Activated T-helper 2 cell treated with anti-CD3 and anti-CD28 coated beads, Interferon-gamma antibody, Interleukin-2, Interleukin-4, amounts not matched to agents 10 μg/mL and 5 μg/mL and 100 μg/mL, durations not matched to agents 14 hours and 24 hours and 36 hours (primary cell): ENCODE data around the gene AP1G2. TPM values are rescaled to one million over a fixed set of nuclear protein-coding genes. Genes with fewer than 3 reads are reported as not detected.
"Not testable (repeated sequence)": the region's sequence is repeated elsewhere in the genome, so short reads cannot be mapped to it uniquely, and the experiment has no call there.

ENCODE experiments used
- DNase-seq: peaks from one replicate; pipeline ENCODE4 v3.0.0; 2021; ENCODE audit warnings: low spot score
- H3K27ac Mint-ChIP-seq: one replicate; pipeline ENCODE4 v1.8.0; 2021; ENCODE audit warnings: mixed read lengths
- H3K27me3 Mint-ChIP-seq: one replicate; pipeline ENCODE4 v1.8.0; 2021; ENCODE audit warnings: low read depth, mixed read lengths
- H3K36me3 Mint-ChIP-seq: one replicate; pipeline ENCODE4 v1.8.0; 2021; ENCODE audit warnings: low read depth, mixed read lengths
- H3K4me1 Mint-ChIP-seq: one replicate; pipeline ENCODE4 v1.8.0; 2021; ENCODE audit warnings: low read depth, mixed read lengths
- H3K4me3 Mint-ChIP-seq: one replicate; pipeline ENCODE4 v1.8.0; 2021; ENCODE audit warnings: low read depth, mild to moderate bottlenecking, moderate library complexity, mixed read lengths
- H3K9me3 Mint-ChIP-seq: one replicate; pipeline ENCODE4 v1.8.0; 2021; ENCODE audit warnings: mixed read lengths
- intact Hi-C: fragments of 100-400 bp; cut with micrococcal nuclease; formaldehyde crosslinking; loops from one replicate; pipeline ENCODE4 v1.15.1; 2023
- total RNA-seq: library from RNA; stranded (reverse); gene quantifications from 2 replicates; pipeline ENCODE4 v1.2.3, GENCODE V29; 2022

The AP1G2 gene, protein sequence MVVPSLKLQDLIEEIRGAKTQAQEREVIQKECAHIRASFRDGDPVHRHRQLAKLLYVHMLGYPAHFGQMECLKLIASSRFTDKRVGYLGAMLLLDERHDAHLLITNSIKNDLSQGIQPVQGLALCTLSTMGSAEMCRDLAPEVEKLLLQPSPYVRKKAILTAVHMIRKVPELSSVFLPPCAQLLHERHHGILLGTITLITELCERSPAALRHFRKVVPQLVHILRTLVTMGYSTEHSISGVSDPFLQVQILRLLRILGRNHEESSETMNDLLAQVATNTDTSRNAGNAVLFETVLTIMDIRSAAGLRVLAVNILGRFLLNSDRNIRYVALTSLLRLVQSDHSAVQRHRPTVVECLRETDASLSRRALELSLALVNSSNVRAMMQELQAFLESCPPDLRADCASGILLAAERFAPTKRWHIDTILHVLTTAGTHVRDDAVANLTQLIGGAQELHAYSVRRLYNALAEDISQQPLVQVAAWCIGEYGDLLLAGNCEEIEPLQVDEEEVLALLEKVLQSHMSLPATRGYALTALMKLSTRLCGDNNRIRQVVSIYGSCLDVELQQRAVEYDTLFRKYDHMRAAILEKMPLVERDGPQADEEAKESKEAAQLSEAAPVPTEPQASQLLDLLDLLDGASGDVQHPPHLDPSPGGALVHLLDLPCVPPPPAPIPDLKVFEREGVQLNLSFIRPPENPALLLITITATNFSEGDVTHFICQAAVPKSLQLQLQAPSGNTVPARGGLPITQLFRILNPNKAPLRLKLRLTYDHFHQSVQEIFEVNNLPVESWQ
- 164 and 170 TPM in 2 replicates for total RNA-seq

DNA sequence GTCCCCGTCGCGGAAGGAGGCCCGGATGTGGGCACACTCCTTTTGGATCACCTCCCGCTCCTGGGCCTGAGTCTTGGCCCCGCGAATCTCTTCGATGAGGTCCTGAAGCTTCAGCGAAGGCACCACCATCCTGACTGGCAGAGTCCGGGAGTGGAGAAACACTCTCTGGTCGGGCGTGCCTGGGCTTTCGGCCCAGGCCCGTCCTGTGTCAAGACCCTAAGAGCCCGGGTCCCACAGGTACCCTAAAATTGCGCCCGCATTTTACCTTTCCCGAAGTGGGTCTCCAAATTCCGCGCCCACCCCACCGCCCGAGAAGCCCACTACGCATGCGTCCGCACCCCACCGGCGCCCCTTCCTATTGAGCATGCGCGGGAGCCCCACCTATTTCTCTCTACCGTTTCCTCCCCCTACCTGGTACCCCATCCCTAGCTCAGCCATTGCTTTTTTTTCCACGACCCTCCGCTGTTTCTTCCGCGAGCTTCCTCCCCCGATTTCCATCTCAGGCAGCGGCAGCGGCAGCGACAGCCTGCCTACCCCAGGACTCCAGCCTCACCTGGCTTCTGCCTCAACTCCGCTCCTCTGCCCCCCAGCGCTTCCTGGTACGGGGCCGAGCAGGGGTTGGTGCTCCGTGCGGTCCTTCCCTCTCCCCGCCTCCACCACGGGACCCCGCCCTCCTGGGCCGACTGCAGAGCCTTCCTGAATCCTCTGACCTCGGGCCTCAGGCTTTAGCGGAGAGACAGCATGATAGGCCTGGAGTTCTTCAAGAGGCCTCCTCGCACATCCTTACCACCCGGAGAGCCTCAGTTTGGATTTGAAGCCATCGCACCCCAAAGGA lies at the start of gene AP1G2:
Gene AP1G2 (minus strand): TSS at position 606 of the 835 bp plus-strand sequence. CDS start 477 bp downstream, at position 129.
- H3K36me3 Mint-ChIP-seq, result peaks cover 30% of the 10 kb centered on the region
- H3K4me3 Mint-ChIP-seq, result peak within 1 kb of the TSS; percentile 99
- H3K27ac Mint-ChIP-seq, result peak within 1 kb of the TSS; percentile 95

DNA sequence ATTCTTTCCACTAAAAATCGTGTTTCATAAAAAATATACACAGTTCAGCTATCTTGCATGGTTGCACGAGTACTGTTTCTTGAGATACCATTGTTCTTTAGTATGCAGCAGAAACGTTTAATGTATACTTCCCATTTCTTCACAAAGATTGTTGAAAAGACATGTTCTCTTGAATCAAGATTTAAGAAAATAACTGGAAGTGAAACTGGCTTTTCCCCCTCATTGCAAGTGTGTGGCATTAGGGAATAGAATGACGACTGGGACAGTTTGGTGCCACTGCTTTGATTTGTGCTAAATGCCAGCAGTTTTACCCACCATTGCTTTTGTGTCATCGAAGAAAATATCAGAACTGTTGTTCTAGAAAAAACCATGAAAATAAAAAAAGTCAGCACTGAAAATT lies 48.3 kb upstream of the AP1G2 start:
- no peaks in the 10 kb centered on the region for H3K36me3 Mint-ChIP-seq

More for the DNA sequence above, at the start of gene AP1G2:
- peaks cover 14% of the 10 kb centered on the region for H3K4me1 Mint-ChIP-seq
- intact Hi-C loops, result loop anchor here (1.0 to 5.0 kb wide), 2 partner anchors 12 to 385 kb away; partner anchors contain the start of gene DHRS4
- peak; percentile 86 for DNase-seq
- H3K27me3 Mint-ChIP-seq, result peaks cover 4% of the 10 kb centered on the region
- no peaks in the 10 kb centered on the region for H3K9me3 Mint-ChIP-seq

GRCh38 chr14:23614395-23614828 lies 46.8 kb upstream of the AP1G2 start:
- intact Hi-C loops, result no loop called here
- peaks cover 6% of the 10 kb centered on the region for H3K36me3 Mint-ChIP-seq
- no peak for DNase-seq
- H3K27ac Mint-ChIP-seq, result no peak overlapping the region
- peaks cover 4% of the 10 kb centered on the region for H3K27me3 Mint-ChIP-seq
- peaks cover 19% of the 10 kb centered on the region for H3K4me1 Mint-ChIP-seq
- no peak overlapping the region for H3K4me3 Mint-ChIP-seq
- H3K9me3 Mint-ChIP-seq, result peaks cover 7% of the 10 kb centered on the region

More for the DNA sequence above, 48.3 kb upstream of the AP1G2 start:
- no peak overlapping the region for H3K27ac Mint-ChIP-seq
- no peak for DNase-seq
- H3K4me3 Mint-ChIP-seq, result no peak overlapping the region
- H3K27me3 Mint-ChIP-seq, result peaks cover 9% of the 10 kb centered on the region
- no peaks in the 10 kb centered on the region for H3K9me3 Mint-ChIP-seq
- peaks cover 9% of the 10 kb centered on the region for H3K4me1 Mint-ChIP-seq
- intact Hi-C loops, result no loop called here

DNA sequence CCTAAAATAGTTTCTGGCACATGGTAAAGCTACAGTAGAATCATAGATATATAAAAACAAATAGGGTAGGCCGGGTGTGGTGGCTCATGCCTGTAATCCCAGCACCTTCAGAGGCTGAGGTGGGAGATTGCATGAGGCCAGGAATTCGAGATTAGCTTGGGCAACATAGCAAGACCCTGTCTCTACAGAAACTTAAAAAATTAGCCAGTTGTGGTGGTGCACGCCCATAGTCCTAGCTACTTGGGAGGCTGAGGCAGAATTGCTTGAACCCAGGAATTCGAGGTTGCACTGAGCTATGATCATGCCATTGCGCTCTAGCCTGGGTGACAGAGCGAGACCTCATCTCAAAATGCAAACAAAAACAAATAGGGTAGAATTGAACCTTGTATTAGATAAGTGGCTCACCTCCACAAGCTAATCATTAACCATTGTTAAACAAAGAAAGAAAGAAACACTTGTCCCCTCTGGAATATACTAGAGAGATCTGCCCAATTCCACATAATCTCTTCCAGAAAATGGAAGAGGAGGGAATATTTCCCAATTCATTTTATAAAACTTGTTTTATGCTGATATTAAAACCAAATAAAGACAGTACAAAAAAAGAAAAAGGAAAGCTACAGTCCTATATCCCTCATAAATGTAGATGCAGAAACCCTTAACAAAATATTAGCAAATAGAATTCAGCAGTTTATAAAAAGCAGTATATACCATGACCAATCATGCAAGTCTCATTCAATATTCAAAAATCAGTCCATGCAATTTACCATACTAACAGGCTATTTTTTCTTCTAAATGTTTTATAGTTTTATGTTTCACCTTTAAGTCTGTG lies 45.9 kb upstream of the AP1G2 start:
- Mint-ChIP-seq H3K27me3 (no peaks in the 10 kb centered on the region), H3K4me1 (peaks cover 21% of the 10 kb centered on the region), H3K36me3 (peaks cover 13% of the 10 kb centered on the region), H3K9me3 (peaks cover 16% of the 10 kb centered on the region), H3K4me3 (no peak overlapping the region), H3K27ac (no peak overlapping the region)
- intact Hi-C loops, result no loop called here
- DNase-seq, result no peak

DNA sequence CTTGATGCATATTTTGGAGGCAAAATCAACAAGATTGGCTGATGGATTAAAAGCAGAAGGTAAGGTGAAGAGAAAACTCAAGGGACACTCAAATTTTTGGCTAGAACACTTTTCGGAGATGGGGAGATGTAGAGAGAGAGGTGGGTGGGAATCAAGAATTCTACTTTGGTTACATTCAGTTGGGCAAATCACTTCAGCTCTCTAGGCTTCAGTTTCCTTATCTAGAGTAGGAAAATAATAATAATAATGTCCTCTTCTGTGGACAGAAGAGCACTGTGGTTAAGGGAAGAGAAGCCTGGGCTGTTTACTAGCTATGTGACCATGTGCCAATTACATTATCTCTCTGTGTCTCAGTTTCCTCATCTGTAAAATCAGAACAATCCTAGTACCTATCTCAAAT lies 45.2 kb upstream of the AP1G2 start:
- peaks cover 21% of the 10 kb centered on the region for H3K4me1 Mint-ChIP-seq
- no peaks in the 10 kb centered on the region for H3K27me3 Mint-ChIP-seq
- H3K4me3 Mint-ChIP-seq, result no peak overlapping the region
- no peak for DNase-seq
- H3K36me3 Mint-ChIP-seq, result peaks cover 13% of the 10 kb centered on the region
- no peak overlapping the region for H3K27ac Mint-ChIP-seq
- intact Hi-C loops, result no loop called here
- peaks cover 16% of the 10 kb centered on the region for H3K9me3 Mint-ChIP-seq

- Mint-ChIP-seq H3K27ac (no peak overlapping the region), H3K27me3 (no peaks in the 10 kb centered on the region), H3K9me3 (peaks cover 16% of the 10 kb centered on the region), H3K36me3 (peaks cover 13% of the 10 kb centered on the region), H3K4me3 (no peak overlapping the region), H3K4me1 (peaks cover 23% of the 10 kb centered on the region)
- intact Hi-C loops, result no loop called here
- DNase-seq, result no peak
Observed at GRCh38 chr14:23612354-23612732, 44.8 kb upstream of the AP1G2 start.

GRCh38 chr14:23610815-23611289 lies 43.3 kb upstream of the AP1G2 start:
- DNase-seq, result no peak
- Mint-ChIP-seq H3K4me3 (no peak overlapping the region), H3K27ac (peak overlapping the region; percentile 87), H3K9me3 (peaks cover 16% of the 10 kb centered on the region), H3K36me3 (peaks cover 13% of the 10 kb centered on the region), H3K27me3 (no peaks in the 10 kb centered on the region), H3K4me1 (peaks cover 34% of the 10 kb centered on the region)
- intact Hi-C loops, result no loop called here

DNA sequence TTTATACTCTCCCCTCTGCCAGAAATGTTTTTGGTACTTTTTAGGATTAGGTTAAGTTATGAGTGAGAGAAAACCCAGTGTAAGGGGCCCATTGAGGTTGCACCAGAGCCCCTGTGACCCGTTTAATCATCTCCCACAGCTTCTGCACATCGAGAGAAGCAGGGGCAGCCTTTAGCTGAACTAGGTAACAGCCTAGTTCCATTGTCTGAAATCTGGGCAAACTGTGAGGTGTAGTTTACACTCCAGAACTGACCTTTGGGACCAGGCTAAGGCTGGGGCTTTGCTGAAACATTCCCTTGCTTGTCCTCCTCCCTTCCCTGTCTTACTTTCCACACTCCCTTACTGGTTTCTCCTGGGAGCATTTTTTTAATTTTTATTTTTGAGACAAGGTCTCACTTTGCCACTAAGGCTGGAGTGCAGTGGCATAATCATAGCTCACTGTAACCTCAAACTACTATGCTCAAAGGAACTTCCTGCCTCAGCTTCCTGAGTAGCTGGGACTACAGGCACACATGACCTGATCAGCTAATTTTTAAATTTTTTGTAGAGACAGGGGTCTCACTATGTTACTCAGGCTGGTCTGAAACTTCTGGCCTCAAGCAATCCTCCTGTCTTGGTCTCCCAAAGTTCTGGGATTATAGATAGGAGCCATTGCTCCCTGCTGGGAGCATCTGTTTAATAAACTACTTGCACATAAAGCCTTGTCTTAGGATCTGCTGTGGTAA lies 42.7 kb upstream of the AP1G2 start:
- peaks cover 13% of the 10 kb centered on the region for H3K36me3 Mint-ChIP-seq
- peaks cover 39% of the 10 kb centered on the region for H3K4me1 Mint-ChIP-seq
- peaks cover 16% of the 10 kb centered on the region for H3K9me3 Mint-ChIP-seq
- DNase-seq, result no peak
- H3K27me3 Mint-ChIP-seq, result no peaks in the 10 kb centered on the region
- intact Hi-C loops, result no loop called here
- no peak overlapping the region for H3K4me3 Mint-ChIP-seq
- H3K27ac Mint-ChIP-seq, result peak overlapping the region; percentile 87

GRCh38 chr14:23609411-23610089 lies 42.0 kb upstream of the AP1G2 start:
- DNase-seq, H3K4me3 Mint-ChIP-seq, H3K27me3 Mint-ChIP-seq, intact Hi-C loops: not testable (repeated sequence)
- Mint-ChIP-seq H3K4me1 (peaks cover 39% of the 10 kb centered on the region), H3K27ac (peak overlapping the region; percentile 87), H3K9me3 (peaks cover 16% of the 10 kb centered on the region), H3K36me3 (peaks cover 13% of the 10 kb centered on the region)

DNA sequence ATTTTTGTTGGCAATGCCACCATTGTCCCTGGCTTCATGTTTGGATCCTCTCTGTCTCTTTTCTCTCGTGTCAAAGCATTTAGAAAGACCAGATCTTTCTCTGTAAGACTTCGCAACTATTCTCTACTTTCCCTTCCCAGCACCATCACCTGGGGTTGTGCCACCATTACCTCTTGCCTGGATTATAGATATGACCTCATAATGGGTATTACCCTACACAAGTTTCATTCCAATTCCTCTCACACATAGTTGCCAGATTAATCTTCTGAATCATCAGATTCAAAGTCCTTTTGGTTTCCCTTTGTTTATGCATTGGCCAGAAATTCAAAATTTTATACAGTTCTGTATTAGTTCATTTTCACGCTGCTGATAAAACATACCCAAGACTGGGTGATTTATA lies 41.4 kb upstream of the AP1G2 start:
- intact Hi-C loops, result no loop called here
- Mint-ChIP-seq H3K27me3 (no peaks in the 10 kb centered on the region), H3K4me3 (no peak overlapping the region), H3K36me3 (peaks cover 13% of the 10 kb centered on the region), H3K27ac (peak overlapping the region; percentile 1), H3K4me1 (peaks cover 39% of the 10 kb centered on the region), H3K9me3 (peaks cover 16% of the 10 kb centered on the region)
- no peak for DNase-seq

- Mint-ChIP-seq H3K4me3 (no peak overlapping the region), H3K9me3 (peaks cover 16% of the 10 kb centered on the region), H3K4me1 (peaks cover 39% of the 10 kb centered on the region), H3K27me3 (no peaks in the 10 kb centered on the region), H3K36me3 (peaks cover 13% of the 10 kb centered on the region), H3K27ac (no peak overlapping the region)
- intact Hi-C loops, result no loop called here
- no peak for DNase-seq
Observed at GRCh38 chr14:23608454-23608853, 40.9 kb upstream of the AP1G2 start.
